Aorta (tissue), 5 donors: ENCODE measurements around the gene STAT5A. TPM values are rescaled to one million over a fixed set of nuclear protein-coding genes. Genes with fewer than 3 reads are reported as not detected.
"Not testable (repeated sequence)": the region's sequence is repeated elsewhere in the genome, so short reads cannot be mapped to it uniquely, and the experiment has no call there.

Source experiments
- ATAC-seq: fragments of 200-7000 bp; cut with Tn5 transposase; one replicate; pipeline ENCODE4 v1.9.1; 2022; ENCODE audit warnings: moderate library complexity; ENCODE audit not compliant: low FRiP score
- DNase-seq, 2 donors: peaks; one replicate each; pipeline ENCODE4 v3.0.0-alpha.2; 2020
- H3K27ac ChIP-seq, 2 donors: one replicate each; pipeline ENCODE4 v1.5.1; 2013; ENCODE audit warnings: low read length in 2 of 2, mild to moderate bottlenecking in 2 of 2, moderate library complexity in 2 of 2, control low read depth in 1 of 2, inconsistent platforms in 1 of 2, low read depth in 1 of 2
- H3K27me3 ChIP-seq, 2 donors: one replicate each; pipeline ENCODE4 v1.6.1; 2013; ENCODE audit warnings: control low read depth in 1 of 2, low read length in 1 of 2, mild to moderate bottlenecking in 1 of 2, moderate library complexity in 1 of 2; ENCODE audit not compliant: insufficient read depth in 2 of 2, control insufficient read depth in 1 of 2
- H3K36me3 ChIP-seq, 2 donors: one replicate each; pipeline ENCODE4 v1.6.1; 2013; ENCODE audit warnings: control low read depth in 1 of 2, low read length in 1 of 2, mild to moderate bottlenecking in 1 of 2; ENCODE audit not compliant: insufficient read depth in 2 of 2, control insufficient read depth in 1 of 2
- H3K4me1 ChIP-seq, 2 donors: one replicate each; pipeline ENCODE4 v1.6.1; 2013; ENCODE audit warnings: low read length in 2 of 2, control low read depth in 1 of 2, mild to moderate bottlenecking in 1 of 2, moderate library complexity in 1 of 2; ENCODE audit not compliant: insufficient read depth in 2 of 2, control insufficient read depth in 1 of 2
- H3K4me3 ChIP-seq, 2 donors: one replicate each; pipeline ENCODE4 v1.5.1; 2013; ENCODE audit warnings: low read length in 2 of 2, control low read depth in 1 of 2, mild to moderate bottlenecking in 1 of 2
- H3K9me3 ChIP-seq: one replicate; pipeline ENCODE4 v1.6.1; 2013; ENCODE audit warnings: mild to moderate bottlenecking, low read length; ENCODE audit not compliant: control insufficient read depth
- WGBS, 2 donors: extraction: QIAGEN DNeasy Blood & Tissue Kit; methylation state at CpG; one replicate each; pipeline ENCODE4 v1.1.7; 2013; 5-methylcytosine and 5-hydroxymethylcytosine counted together
- intact Hi-C, 2 donors: fragments of 100-400 bp; cut with DNase I; formaldehyde crosslinking; loops; one replicate each; pipeline versions ENCODE4 v1.14.2 to v1.15.0; 2022
- polyA plus RNA-seq, 2 donors: library from polyadenylated mRNA; stranded (reverse); fragments of 200-250 nt; gene quantifications; one replicate each; pipeline ENCODE4 v1.2.3, GENCODE V29; 2013
- total RNA-seq, 2 donors: library from RNA; stranded (reverse); fragmentation: NEBNext Ultra II Directional; extraction: Animal tissue kit (Norgen Biotek cat#: 25700); gene quantifications; one replicate each; pipeline ENCODE4 v1.2.1, GENCODE V29; 2021
- donor health status: healthy with polysubstance abuse.
- donor health status: Bipolar disorder and iron deficiency.
- donor health status: DM: no; HTN: no; CAD: no.
- donor health status: DM: no; HTN: no; CAD: no.
- donor health status: DM: yes; HTN: yes; CAD: no.

Gene STAT5A
- total and polyA plus RNA-seq, 4 donors, result 10.9 to 63.2 (median 31.4) TPM

DNA sequence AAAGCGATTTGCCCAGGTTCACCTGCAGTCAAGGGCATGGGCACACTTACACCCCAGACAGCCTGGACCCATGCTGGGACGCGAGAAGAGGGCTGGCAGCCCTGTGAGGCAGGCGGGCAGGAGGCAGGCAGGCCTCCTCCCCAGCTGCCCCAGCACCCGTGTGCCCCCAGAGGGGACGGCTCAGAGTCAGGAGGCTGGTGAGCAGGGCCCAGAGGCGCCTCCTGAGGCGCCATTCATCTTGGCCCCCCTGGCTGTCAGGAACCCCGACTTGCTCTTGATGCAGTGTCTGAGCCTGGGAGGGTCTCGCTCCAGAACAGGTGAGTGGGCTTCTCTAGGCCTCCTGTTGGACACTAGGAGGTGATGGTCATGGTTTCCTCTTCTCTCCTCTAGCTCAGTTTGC lies 11.1 kb downstream of the STAT5A start:
- WGBS, 2 donors, result 92 to 96% methylated on average over 8 to 10 of the region's 10 CpGs
- H3K4me1 ChIP-seq, H3K27ac ChIP-seq, ATAC-seq, H3K9me3 ChIP-seq, DNase-seq, H3K36me3 ChIP-seq, H3K4me3 ChIP-seq, intact Hi-C loops, H3K27me3 ChIP-seq: not testable (repeated sequence)

DNA sequence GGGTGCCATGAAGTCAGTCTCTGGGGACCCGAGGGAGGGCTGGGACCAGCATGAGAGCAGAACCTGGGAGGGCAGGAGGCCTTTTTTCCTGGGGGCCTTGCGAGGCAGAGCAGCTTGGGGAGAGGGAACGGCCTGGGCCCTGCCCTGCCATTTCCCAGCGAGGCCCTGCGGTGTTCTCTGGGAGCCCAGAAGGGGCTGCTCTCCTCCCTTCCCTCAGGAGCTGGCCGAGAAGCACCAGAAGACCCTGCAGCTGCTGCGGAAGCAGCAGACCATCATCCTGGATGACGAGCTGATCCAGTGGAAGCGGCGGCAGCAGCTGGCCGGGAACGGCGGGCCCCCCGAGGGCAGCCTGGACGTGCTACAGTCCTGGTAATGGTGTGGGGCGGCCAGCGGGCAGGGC lies 11.6 kb downstream of the STAT5A start:
- 97% methylated on average over 3 of the region's 17 CpGs; no CpG with 5 or more reads in 1 of the 2 donors for WGBS, 2 donors
- H3K27ac ChIP-seq, H3K27me3 ChIP-seq, H3K36me3 ChIP-seq, DNase-seq, intact Hi-C loops, H3K4me1 ChIP-seq, ATAC-seq, H3K4me3 ChIP-seq, H3K9me3 ChIP-seq: not testable (repeated sequence)

DNA sequence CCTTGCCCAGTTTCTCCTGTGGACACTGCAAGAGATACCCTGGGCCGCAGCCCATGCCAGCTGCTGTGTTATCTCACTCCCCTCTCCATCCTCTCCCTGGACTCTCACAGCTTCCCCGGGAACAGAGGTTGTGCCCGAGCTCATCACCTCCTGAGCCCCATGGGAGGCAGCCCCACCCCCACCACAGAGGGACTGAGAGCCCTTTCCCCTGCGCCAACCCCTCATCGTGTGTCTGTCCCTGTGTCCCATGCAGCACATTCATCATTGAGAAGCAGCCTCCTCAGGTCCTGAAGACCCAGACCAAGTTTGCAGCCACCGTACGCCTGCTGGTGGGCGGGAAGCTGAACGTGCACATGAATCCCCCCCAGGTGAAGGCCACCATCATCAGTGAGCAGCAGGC lies 12.7 kb downstream of the STAT5A start:
- no peak overlapping the region for H3K27ac ChIP-seq
- ATAC-seq (no peak), DNase-seq (no peak)
- H3K36me3 ChIP-seq, result peaks cover 2% of the 10 kb centered on the region in 2 donors
- intact Hi-C loops, result no loop called here
- H3K9me3 ChIP-seq, result no peaks in the 10 kb centered on the region
- H3K27me3 ChIP-seq, result no peaks in the 10 kb centered on the region
- H3K4me1 ChIP-seq, result no peaks in the 10 kb centered on the region
- 82 to 84% methylated on average over 9 of the region's 9 CpGs for WGBS, 2 donors
- H3K4me3 ChIP-seq, result no peak overlapping the region

DNA sequence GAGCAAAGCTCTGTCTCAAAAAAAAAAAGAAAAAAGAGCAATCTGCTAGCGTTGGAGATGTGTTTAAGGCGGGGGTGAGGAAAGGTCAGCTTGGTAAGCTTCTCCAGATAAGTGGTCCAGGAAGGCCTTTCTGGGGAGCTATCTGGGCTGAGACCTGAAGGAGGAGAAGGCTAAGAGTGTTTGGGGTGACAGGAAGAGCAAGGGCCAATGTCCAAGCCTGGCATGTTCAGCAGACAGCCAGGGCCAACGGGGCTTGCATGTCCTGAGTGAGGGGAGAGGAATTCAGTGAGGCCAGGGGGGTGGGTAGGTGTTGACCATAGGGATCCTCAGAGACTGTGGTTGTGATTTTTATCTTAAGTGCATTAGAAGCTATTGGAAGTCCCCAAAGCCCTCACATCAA lies 15.4 kb downstream of the STAT5A start:
- Histone ChIP-seq H3K36me3 (peaks cover 2% of the 10 kb centered on the region in 2 donors), H3K27me3 (no peaks in the 10 kb centered on the region), H3K4me1 (no peaks in the 10 kb centered on the region), H3K9me3 (no peaks in the 10 kb centered on the region), H3K4me3 (no peak overlapping the region), H3K27ac (no peak overlapping the region)
- ATAC-seq, result no peak
- intact Hi-C loops, result no loop called here
- no peak for DNase-seq
- 61 to 85% methylated on average over 3 of the region's 3 CpGs for WGBS, 2 donors

DNA sequence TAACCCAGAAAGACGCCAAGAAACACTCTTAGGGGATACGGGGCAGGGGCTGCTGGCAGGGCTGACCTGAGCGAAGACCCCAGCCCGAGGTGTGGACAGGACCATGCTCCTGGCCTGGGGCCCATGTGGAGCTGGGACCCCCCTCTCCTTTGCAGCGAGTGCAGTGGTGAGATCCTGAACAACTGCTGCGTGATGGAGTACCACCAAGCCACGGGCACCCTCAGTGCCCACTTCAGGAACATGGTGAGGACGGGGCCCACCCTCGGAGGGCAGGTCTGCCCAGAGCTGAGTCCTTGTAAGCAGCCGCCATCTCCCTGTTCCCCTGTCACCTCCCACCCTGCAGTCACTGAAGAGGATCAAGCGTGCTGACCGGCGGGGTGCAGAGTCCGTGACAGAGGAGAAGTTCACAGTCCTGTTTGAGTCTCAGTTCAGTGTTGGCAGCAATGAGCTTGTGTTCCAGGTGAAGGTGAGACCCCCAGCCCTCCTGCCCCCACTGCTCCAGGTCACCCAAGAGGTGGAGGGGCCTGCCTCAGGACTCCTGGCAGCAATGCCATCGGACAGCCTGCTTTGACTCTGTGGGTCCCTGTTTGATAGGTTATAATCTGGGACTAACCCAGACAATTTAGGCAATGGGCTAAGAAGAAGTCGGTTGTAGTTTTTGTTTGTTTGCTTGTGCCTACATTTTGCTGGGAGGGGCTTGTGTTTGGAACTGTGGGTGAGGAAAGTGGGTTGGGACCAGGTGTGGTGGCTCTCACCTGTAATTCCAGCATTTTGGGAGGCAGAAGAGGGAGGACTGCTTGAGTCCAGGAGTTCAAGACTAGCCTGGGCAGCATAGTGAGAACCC lies 16.1 kb downstream of the STAT5A start:
- no peak overlapping the region for H3K27ac ChIP-seq
- intact Hi-C loops, result no loop called here
- no peaks in the 10 kb centered on the region for H3K4me1 ChIP-seq
- no peaks in the 10 kb centered on the region for H3K9me3 ChIP-seq
- DNase-seq (no peak), ATAC-seq (no peak)
- H3K4me3 ChIP-seq, result no peak overlapping the region
- H3K36me3 ChIP-seq, result peaks cover 2% of the 10 kb centered on the region in 2 donors
- no peaks in the 10 kb centered on the region for H3K27me3 ChIP-seq
- 93 to 95% methylated on average over 16 of the region's 16 CpGs for WGBS, 2 donors

DNA sequence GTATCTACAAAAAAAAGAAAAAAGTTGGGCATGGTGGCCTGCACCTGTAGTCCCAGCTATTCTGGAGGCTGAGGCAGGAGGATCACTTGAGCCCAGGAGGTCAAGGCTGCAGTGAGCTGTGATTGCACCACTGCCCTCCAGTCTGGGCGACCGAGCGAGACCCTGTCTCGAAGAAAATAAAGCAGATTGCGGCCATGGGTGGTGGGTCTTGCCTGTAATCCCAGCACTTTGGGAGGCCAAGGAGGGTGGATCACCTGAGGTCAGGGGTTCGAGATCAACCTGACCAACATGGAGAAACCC lies 16.7 kb downstream of the STAT5A start:
- H3K36me3 ChIP-seq, intact Hi-C loops, ATAC-seq, H3K4me3 ChIP-seq, H3K27ac ChIP-seq, H3K4me1 ChIP-seq, H3K27me3 ChIP-seq, DNase-seq, H3K9me3 ChIP-seq: not testable (repeated sequence)
- 95 to 98% methylated on average over 6 of the region's 6 CpGs for WGBS, 2 donors

DNA sequence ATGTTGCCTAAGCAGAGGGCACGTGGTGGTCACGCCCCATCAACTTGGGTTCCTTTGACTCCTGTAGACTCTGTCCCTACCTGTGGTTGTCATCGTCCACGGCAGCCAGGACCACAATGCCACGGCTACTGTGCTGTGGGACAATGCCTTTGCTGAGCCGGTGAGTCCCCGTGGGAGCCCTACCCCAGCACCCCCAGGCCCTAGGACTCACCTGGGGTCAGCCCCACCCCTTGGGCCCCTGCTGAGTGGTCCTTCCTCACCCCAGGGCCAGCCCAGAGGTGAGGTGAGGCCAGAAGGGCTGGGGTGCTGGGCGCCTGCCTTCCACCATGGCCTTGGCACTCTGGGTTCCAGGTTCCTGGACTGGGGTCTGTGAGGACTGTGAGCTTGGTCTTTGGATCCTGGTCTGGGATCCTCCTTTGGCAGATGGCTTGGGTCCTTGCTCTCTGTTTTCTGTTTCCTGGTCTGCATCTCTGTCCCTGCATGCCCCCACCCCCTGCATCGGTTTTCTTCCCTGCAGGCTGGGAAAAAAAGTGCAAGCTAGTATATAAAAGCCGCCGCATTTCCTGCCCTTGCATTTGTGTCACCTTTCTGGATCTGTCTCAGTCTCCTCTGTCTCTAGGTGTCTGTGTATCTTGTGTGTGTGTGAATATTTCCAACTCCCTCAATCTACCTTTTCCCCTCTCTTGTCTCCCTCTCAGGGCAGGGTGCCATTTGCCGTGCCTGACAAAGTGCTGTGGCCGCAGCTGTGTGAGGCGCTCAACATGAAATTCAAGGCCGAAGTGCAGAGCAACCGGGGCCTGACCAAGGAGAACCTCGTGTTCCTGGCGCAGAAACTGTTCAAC lies 17.5 kb downstream of the STAT5A start:
- no peaks in the 10 kb centered on the region for H3K9me3 ChIP-seq
- no peaks in the 10 kb centered on the region for H3K27me3 ChIP-seq
- H3K27ac ChIP-seq, result no peak overlapping the region
- ATAC-seq, result no peak
- H3K4me1 ChIP-seq, result no peaks in the 10 kb centered on the region
- no peak overlapping the region for H3K4me3 ChIP-seq
- 88 to 91% methylated on average over 14 to 18 of the region's 18 CpGs for WGBS, 2 donors
- DNase-seq, result no peak
- intact Hi-C loops, result no loop called here
- H3K36me3 ChIP-seq, result peaks cover 2% of the 10 kb centered on the region in 2 donors

DNA sequence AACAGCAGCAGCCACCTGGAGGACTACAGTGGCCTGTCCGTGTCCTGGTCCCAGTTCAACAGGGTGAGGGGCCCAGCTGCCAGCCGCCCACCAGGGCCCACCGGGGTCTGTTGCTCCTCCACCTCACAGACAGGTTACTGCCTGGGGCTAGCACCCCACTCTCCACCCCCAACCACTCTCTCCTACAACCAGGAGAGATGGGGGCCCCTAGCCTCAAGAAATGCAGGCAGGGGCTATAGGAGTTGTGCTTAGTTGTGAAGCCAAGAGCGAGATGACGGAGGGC lies 18.0 kb downstream of the STAT5A start:
- no peaks in the 10 kb centered on the region for H3K4me1 ChIP-seq
- H3K27me3 ChIP-seq, result no peaks in the 10 kb centered on the region
- ATAC-seq, result no peak
- no peak overlapping the region for H3K4me3 ChIP-seq
- intact Hi-C loops, result no loop called here
- WGBS, 2 donors, result 89 to 93% methylated on average over 5 of the region's 5 CpGs
- no peaks in the 10 kb centered on the region for H3K9me3 ChIP-seq
- no peak for DNase-seq
- H3K36me3 ChIP-seq, result peaks cover 0 to 2% of the 10 kb centered on the region in 2 donors
- no peak overlapping the region for H3K27ac ChIP-seq
